H1 (cell line): ENCODE results near the gene HIGD2B. TPM values are rescaled to one million over a fixed set of nuclear protein-coding genes. Genes with fewer than 3 reads are reported as not detected.
"Not testable (repeated sequence)": the region's sequence is repeated elsewhere in the genome, so short reads cannot be mapped to it uniquely, and the experiment has no call there.

Experiments used
- CTCF ChIA-PET: fragments of 300-600 bp; sonication (Branson Sonifier 250); formaldehyde crosslinking; loops from one replicate; lab custom pipeline; 2021; ENCODE audit not compliant: partially characterized antibody; lab: Charles Lee
- POLR2A ChIA-PET: fragments of 300-600 bp; sonication (Branson Sonifier 250); formaldehyde crosslinking; loops from one replicate; lab custom pipeline; 2021; ENCODE audit warnings: inconsistent platforms; ENCODE audit not compliant: partially characterized antibody; lab: Charles Lee
- DNase-seq, 2 experiments: peaks; one replicate each; pipeline versions ENCODE4 v3.0.0 to v3.0.0-alpha.2; 2010 to 2022; ENCODE audit warnings: low spot score in 2 of 2, low read depth in 1 of 2, mixed read lengths in 1 of 2
- FAIRE-seq: peaks from 2 replicates; lab custom pipeline; 2011; peaks lifted over from hg19 to GRCh38; lab: Jason Lieb, UNC
- H2AFZ ChIP-seq: 2 replicates; pipeline ENCODE4 v1.8.1; 2012; ENCODE audit warnings: low read length, inconsistent platforms
- H2AK5ac ChIP-seq: 2 replicates; pipeline ENCODE4 v1.6.1; 2013; ENCODE audit warnings: low read depth, low read length
- H2BK120ac ChIP-seq: replicated peaks from 2 replicates; pipeline ENCODE3; 2013; ENCODE audit warnings: low read depth, low read length, inconsistent platforms
- H2BK12ac ChIP-seq: 2 replicates; pipeline ENCODE4 v1.6.1; 2013; ENCODE audit warnings: low read depth, low read length
- H2BK15ac ChIP-seq: 2 replicates; pipeline ENCODE4 v1.6.1; 2013; ENCODE audit warnings: low read length
- H2BK20ac ChIP-seq: 2 replicates; pipeline ENCODE4 v1.6.1; 2013; ENCODE audit warnings: low read length
- H2BK5ac ChIP-seq: 2 replicates; pipeline ENCODE4 v1.6.1; 2013; ENCODE audit warnings: low read depth, low read length
- H3K14ac ChIP-seq: 2 replicates; pipeline ENCODE4 v1.6.1; 2013; ENCODE audit warnings: inconsistent platforms; ENCODE audit not compliant: insufficient read length
- H3K18ac ChIP-seq: 2 replicates; pipeline ENCODE4 v1.6.1; 2013; ENCODE audit warnings: low read length; ENCODE audit errors: extremely low read depth
- H3K23ac ChIP-seq: 2 replicates; pipeline ENCODE4 v1.6.1; 2013; ENCODE audit warnings: inconsistent platforms; ENCODE audit not compliant: insufficient read length
- H3K23me2 ChIP-seq: 2 replicates; pipeline ENCODE4 v1.6.1; 2013; ENCODE audit warnings: low read depth, low read length
- H3K27ac ChIP-seq: 2 replicates; pipeline ENCODE4 v1.6.1; 2011; ENCODE audit warnings: low read depth, low read length, inconsistent platforms
- H3K27me3 ChIP-seq, 4 experiments: replicated peaks in 1 of 4; 1 replicate in 1 of 4; 2 replicates in 3 of 4; pipeline versions ENCODE4 v1.6.1 to v1.8.1; 2011 to 2013; ENCODE audit warnings: low read length in 3 of 4, mild to moderate bottlenecking in 3 of 4, inconsistent platforms in 2 of 4, mixed read lengths in 2 of 4, moderate library complexity in 1 of 4; ENCODE audit not compliant: control insufficient read depth in 3 of 4, insufficient read depth in 3 of 4; ENCODE audit errors: extremely low read depth in 1 of 4
- H3K36me3 ChIP-seq, 4 experiments: 2 replicates each; pipeline versions ENCODE4 v1.6.1 to v1.8.1; 2011 to 2013; ENCODE audit warnings: mild to moderate bottlenecking in 4 of 4, low read length in 3 of 4, moderate library complexity in 2 of 4, control low read depth in 1 of 4, inconsistent platforms in 1 of 4; ENCODE audit not compliant: insufficient read depth in 4 of 4, control insufficient read depth in 2 of 4
- H3K4ac ChIP-seq: replicated peaks from 2 replicates; pipeline ENCODE3; 2013; ENCODE audit warnings: low read length, low read depth, mixed read lengths, inconsistent platforms; ENCODE audit not compliant: insufficient read length
- H3K4me1 ChIP-seq, 4 experiments: replicated peaks in 1 of 4; 1 replicate in 1 of 4; 2 replicates in 3 of 4; pipeline versions ENCODE4 v1.6.1 to v1.8.1; 2011 to 2013; ENCODE audit warnings: low read length in 3 of 4, inconsistent platforms in 2 of 4, mixed read lengths in 1 of 4; ENCODE audit not compliant: insufficient read depth in 4 of 4, control insufficient read depth in 3 of 4
- H3K4me2 ChIP-seq, 2 experiments: 2 replicates each; pipeline versions ENCODE4 v1.6.1 to v1.8.1; 2011 to 2013; ENCODE audit warnings: low read depth in 2 of 2, low read length in 2 of 2, control low read depth in 1 of 2, inconsistent platforms in 1 of 2, mild to moderate bottlenecking in 1 of 2; ENCODE audit not compliant: insufficient read depth in 1 of 2
- H3K4me3 ChIP-seq, 4 experiments: fragments of 200-600, 300-600 bp in 1 of 4; sonication (generic), shearing (Covaris generic), sonication (Bioruptor Twin) in 1 of 4; 2 replicates each; pipeline versions ENCODE4 v1.5.1 to v1.8.1; 2011 to 2016; ENCODE audit warnings: low read length in 4 of 4, low read depth in 3 of 4, control low read depth in 2 of 4, inconsistent platforms in 2 of 4, mild to moderate bottlenecking in 2 of 4, mixed read lengths in 1 of 4, moderate library complexity in 1 of 4; ENCODE audit not compliant: insufficient read depth in 2 of 4; ENCODE audit errors: extremely low read depth in 1 of 4
- H3K56ac ChIP-seq: replicated peaks from 2 replicates; pipeline ENCODE3; 2013; ENCODE audit warnings: low read depth, mild to moderate bottlenecking, mixed read lengths, low read length, inconsistent platforms; ENCODE audit not compliant: insufficient read length
- H3K79me1 ChIP-seq: 2 replicates; pipeline ENCODE4 v1.6.1; 2013; ENCODE audit warnings: low read depth, low read length, control low read depth
- H3K79me2 ChIP-seq, 2 experiments: 2 replicates each; pipeline versions ENCODE4 v1.6.1 to v1.8.1; 2012 to 2013; ENCODE audit warnings: low read length in 2 of 2, mild to moderate bottlenecking in 2 of 2, inconsistent platforms in 1 of 2; ENCODE audit not compliant: insufficient read depth in 2 of 2, control insufficient read depth in 1 of 2
- H3K9ac ChIP-seq, 4 experiments: replicated peaks in 1 of 4; 1 replicate in 1 of 4; 2 replicates in 3 of 4; pipeline versions ENCODE4 v1.6.1 to v1.8.1; 2011 to 2013; ENCODE audit warnings: low read depth in 3 of 4, low read length in 3 of 4, control low read depth in 2 of 4, mild to moderate bottlenecking in 2 of 4, moderate library complexity in 2 of 4, inconsistent platforms in 1 of 4; ENCODE audit errors: extremely low read depth in 1 of 4
- H3K9me3 ChIP-seq, 2 experiments: 2 replicates each; pipeline versions ENCODE4 v1.6.1 to v1.8.1; 2012 to 2013; ENCODE audit warnings: mild to moderate bottlenecking in 2 of 2, moderate library complexity in 2 of 2, control low read depth in 1 of 2, inconsistent platforms in 1 of 2, low read depth in 1 of 2, low read length in 1 of 2, mixed read lengths in 1 of 2; ENCODE audit not compliant: insufficient read depth in 2 of 2
- H4K20me1 ChIP-seq, 2 experiments: replicated peaks in 1 of 2; 2 replicates each; pipeline versions ENCODE3 to v1.8.1; 2011 to 2013; ENCODE audit warnings: inconsistent platforms in 2 of 2, low read length in 2 of 2, mild to moderate bottlenecking in 1 of 2; ENCODE audit not compliant: insufficient read depth in 2 of 2, control insufficient read depth in 1 of 2
- H4K5ac ChIP-seq: 2 replicates; pipeline ENCODE4 v1.6.1; 2013; ENCODE audit warnings: low read length, low read depth, mixed read lengths, inconsistent platforms; ENCODE audit not compliant: insufficient read length
- H4K8ac ChIP-seq: 2 replicates; pipeline ENCODE4 v1.8.0; 2013; ENCODE audit warnings: mild to moderate bottlenecking, moderate library complexity, low read length, inconsistent platforms; ENCODE audit not compliant: insufficient read depth; ENCODE audit errors: extremely low read depth
- H4K91ac ChIP-seq: replicated peaks from 2 replicates; pipeline ENCODE3; 2013; ENCODE audit warnings: low read length, mixed read lengths, inconsistent platforms; ENCODE audit not compliant: insufficient read length
- WGBS, 2 experiments: shearing (Covaris generic) in 1 of 2; methylation state at CpG; one replicate each; pipeline versions ENCODE4 v1.1.6 to v1.1.7; 2013 to 2015; ENCODE audit warnings: low lambda C conversion rate in 2 of 2, mixed read lengths in 2 of 2, inconsistent platforms in 1 of 2, low coverage in 1 of 2, missing lambda C conversion rate in 1 of 2; ENCODE audit not compliant: insufficient replicate concordance in 2 of 2, insufficient coverage in 1 of 2, insufficient read length in 1 of 2; ENCODE audit errors: extremely low coverage in 1 of 2, missing lambda C conversion rate in 1 of 2; 5-methylcytosine and 5-hydroxymethylcytosine counted together
- polyA plus RNA-seq, 7 experiments: library from polyadenylated mRNA; depleted of rRNA in 3 of 7; stranded (reverse) in 5 of 7; unstranded in 2 of 7; fragments of >200 nt in 5 of 7; fragments of 200-250 nt in 2 of 7; gene quantifications; 1 replicate in 5 of 7; 2 replicates in 1 of 7; 4 replicates in 1 of 7; pipeline versions ENCODE4 v1.2.1 to v1.2.3, GENCODE V29; 2011 to 2013; ENCODE audit warnings: missing spikeins in 2 of 7, mixed read lengths in 2 of 7
- total RNA-seq: library from RNA; stranded (reverse); fragmentation: NEBNext Ultra II Directional; extraction: Animal tissue kit (Norgen Biotek cat#: 25700); gene quantifications from 2 replicates; pipeline ENCODE4 v1.2.1, GENCODE V29; 2021
- TF ChIP-seq, protein P1 (sequence below): IDR thresholded peaks from 2 replicates; pipeline ENCODE4 v1.6.1; 2011; ENCODE audit warnings: low read length, improper control_type of control experiment

HIGD2B gene
- total and polyA plus RNA-seq, 2 of the 8 experiments (the other 6 are each of a cell fraction or from before 2014, with no cell fraction given), result not detected

GRCh38 chr15:72636519-72637282, 49.3 kb downstream of the HIGD2B start:
- FAIRE-seq, H3K27me3 ChIP-seq, H3K4ac ChIP-seq, H3K36me3 ChIP-seq, H2BK12ac ChIP-seq, H3K56ac ChIP-seq, H4K91ac ChIP-seq, CTCF ChIA-PET, H2AFZ ChIP-seq, H2BK5ac ChIP-seq, H3K23me2 ChIP-seq, H2BK120ac ChIP-seq, H3K23ac ChIP-seq, POLR2A ChIA-PET, H3K9me3 ChIP-seq, H3K27ac ChIP-seq, H3K4me1 ChIP-seq, H3K79me2 ChIP-seq, H3K18ac ChIP-seq, H2BK15ac ChIP-seq, H2BK20ac ChIP-seq, H4K8ac ChIP-seq, H3K14ac ChIP-seq, H2AK5ac ChIP-seq, H4K5ac ChIP-seq, H3K79me1 ChIP-seq, H4K20me1 ChIP-seq: not testable (repeated sequence)
- H3K9ac ChIP-seq, result peak overlapping the region in 1 of 4 experiments; percentile 43; a peak in 1 of 7 replicates
- TF ChIP-seq, protein P1, sequence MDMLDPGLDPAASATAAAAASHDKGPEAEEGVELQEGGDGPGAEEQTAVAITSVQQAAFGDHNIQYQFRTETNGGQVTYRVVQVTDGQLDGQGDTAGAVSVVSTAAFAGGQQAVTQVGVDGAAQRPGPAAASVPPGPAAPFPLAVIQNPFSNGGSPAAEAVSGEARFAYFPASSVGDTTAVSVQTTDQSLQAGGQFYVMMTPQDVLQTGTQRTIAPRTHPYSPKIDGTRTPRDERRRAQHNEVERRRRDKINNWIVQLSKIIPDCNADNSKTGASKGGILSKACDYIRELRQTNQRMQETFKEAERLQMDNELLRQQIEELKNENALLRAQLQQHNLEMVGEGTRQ, result peak; percentile 46
- WGBS, 2 experiments, result 6% methylated on average over 7 of the region's 43 CpGs; no CpG with 5 or more reads in 1 of the 2 experiments
- DNase-seq, result peak in 1 of 2 experiments; percentile 76
- H3K4me3 ChIP-seq, result peak overlapping the region in 2 of 4 experiments; percentile 42 to 51; a peak in 4 of 8 replicates
- H3K4me2 ChIP-seq, result peak overlapping the region in 1 of 2 experiments; percentile 53; a peak in 3 of 4 replicates
